Testis (tissue), 2 donors: ENCODE results near the gene RSL24D1.

ENCODE experiments used
- POLR2A ChIP-seq: fragments of 450-650 bp; IDR thresholded peaks from one replicate; pipeline ENCODE4 v1.6.1; 2017; ENCODE audit warnings: antibody characterized with exemption, mild to moderate bottlenecking, moderate library complexity
- TF ChIP-seq, protein P1 (sequence below), 3 experiments: fragments of 450-650 bp in 2 of 3; fragments of 200-600 bp in 1 of 3; sonication (generic) in 1 of 3; IDR thresholded peaks; one replicate each; pipeline ENCODE4 v1.5.1; 2016 to 2019; ENCODE audit warnings: antibody characterized with exemption in 3 of 3, mild to moderate bottlenecking in 2 of 3, moderate library complexity in 1 of 3

DNA sequence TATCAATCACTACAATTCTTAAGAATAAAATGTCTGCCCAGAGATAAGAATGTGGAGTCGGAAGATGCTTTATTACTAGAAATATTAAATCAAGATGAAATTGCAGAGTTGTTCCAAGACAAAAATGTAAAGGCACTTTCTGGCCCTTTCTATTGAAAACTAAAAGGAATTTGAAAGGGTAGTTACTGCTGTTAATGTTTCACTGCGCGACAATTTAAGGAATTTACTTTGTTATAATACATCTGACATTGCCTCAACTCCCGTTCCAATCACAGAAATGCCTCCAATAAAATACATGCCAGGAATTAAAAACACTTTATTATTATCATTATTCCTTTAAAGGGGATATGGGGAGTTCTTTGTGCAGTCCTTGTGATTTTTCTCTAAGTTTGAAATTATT, 26.4 kb downstream of the RSL24D1 start:
- TF ChIP-seq, protein P1, sequence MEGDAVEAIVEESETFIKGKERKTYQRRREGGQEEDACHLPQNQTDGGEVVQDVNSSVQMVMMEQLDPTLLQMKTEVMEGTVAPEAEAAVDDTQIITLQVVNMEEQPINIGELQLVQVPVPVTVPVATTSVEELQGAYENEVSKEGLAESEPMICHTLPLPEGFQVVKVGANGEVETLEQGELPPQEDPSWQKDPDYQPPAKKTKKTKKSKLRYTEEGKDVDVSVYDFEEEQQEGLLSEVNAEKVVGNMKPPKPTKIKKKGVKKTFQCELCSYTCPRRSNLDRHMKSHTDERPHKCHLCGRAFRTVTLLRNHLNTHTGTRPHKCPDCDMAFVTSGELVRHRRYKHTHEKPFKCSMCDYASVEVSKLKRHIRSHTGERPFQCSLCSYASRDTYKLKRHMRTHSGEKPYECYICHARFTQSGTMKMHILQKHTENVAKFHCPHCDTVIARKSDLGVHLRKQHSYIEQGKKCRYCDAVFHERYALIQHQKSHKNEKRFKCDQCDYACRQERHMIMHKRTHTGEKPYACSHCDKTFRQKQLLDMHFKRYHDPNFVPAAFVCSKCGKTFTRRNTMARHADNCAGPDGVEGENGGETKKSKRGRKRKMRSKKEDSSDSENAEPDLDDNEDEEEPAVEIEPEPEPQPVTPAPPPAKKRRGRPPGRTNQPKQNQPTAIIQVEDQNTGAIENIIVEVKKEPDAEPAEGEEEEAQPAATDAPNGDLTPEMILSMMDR (IDR thresholded peaks at IDR 0.05): no peak
- TF ChIP-seq POLR2A: no peak
